GM21529 (cell line): ENCODE measurements around the gene SLC25A48.

Experiments used
- ATAC-seq: cut with Tn5 transposase; IDR thresholded peaks from one replicate; pipeline ENCODE4 v1.9.1; 2021; ENCODE audit not compliant: unreplicated experiment

The SLC25A48 gene

GRCh38 chr5:135834639-135835529 lies at the start of gene SLC25A48:
SLC25A48 (plus strand) TSS chr5:135834663; CDS start chr5:135834848, 185 bp downstream.
- no peak for ATAC-seq

GRCh38 chr5:135800656-135801055 lies 33.8 kb upstream of the SLC25A48 start:
- ATAC-seq = no peak

- no peak for ATAC-seq
Measured at GRCh38 chr5:135810188-135810943, 24.1 kb upstream of the SLC25A48 start.

- ATAC-seq = no peak
Measured at GRCh38 chr5:135811007-135811406, 23.5 kb upstream of the SLC25A48 start.

GRCh38 chr5:135813758-135814157 lies 20.7 kb upstream of the SLC25A48 start:
- no peak for ATAC-seq

GRCh38 chr5:135814316-135814715 lies 20.1 kb upstream of the SLC25A48 start:
- no peak for ATAC-seq

GRCh38 chr5:135814812-135815211 lies 19.7 kb upstream of the SLC25A48 start:
- no peak for ATAC-seq

GRCh38 chr5:135821061-135821801 lies 13.2 kb upstream of the SLC25A48 start:
- no peak for ATAC-seq

- no peak for ATAC-seq
Measured at GRCh38 chr5:135821802-135822201, 12.7 kb upstream of the SLC25A48 start.

GRCh38 chr5:135822286-135822685 lies 12.2 kb upstream of the SLC25A48 start:
- no peak for ATAC-seq

- ATAC-seq = no peak
Measured at GRCh38 chr5:135822959-135823358, 11.5 kb upstream of the SLC25A48 start.

- no peak for ATAC-seq
Measured at GRCh38 chr5:135823881-135824280, 10.6 kb upstream of the SLC25A48 start.

- no peak for ATAC-seq
Measured at GRCh38 chr5:135824541-135825041, 9.9 kb upstream of the SLC25A48 start.

- no peak for ATAC-seq
Measured at GRCh38 chr5:135825373-135826220, 8.9 kb upstream of the SLC25A48 start.

- no peak for ATAC-seq
Measured at GRCh38 chr5:135826221-135826525, 8.3 kb upstream of the SLC25A48 start.

- no peak for ATAC-seq
Measured at GRCh38 chr5:135826994-135827671, 7.3 kb upstream of the SLC25A48 start.

- ATAC-seq = no peak
Measured at GRCh38 chr5:135827965-135828781, 6.3 kb upstream of the SLC25A48 start.

- ATAC-seq = no peak
Measured at GRCh38 chr5:135828782-135829127, 5.7 kb upstream of the SLC25A48 start.

GRCh38 chr5:135829179-135829578 lies 5.3 kb upstream of the SLC25A48 start:
- ATAC-seq = no peak
